SK-N-SH (cell line): ENCODE results near the gene CDCP1. TPM values are rescaled to one million over a fixed set of nuclear protein-coding genes. Genes with fewer than 3 reads are reported as not detected.

Experiments
- CTCF ChIA-PET: fragments of 300-600, 350-600 bp; formaldehyde crosslinking; extraction: SDS; loops from one replicate; lab custom pipeline; 2021; lab: Yijun Ruan, JAX
- POLR2A ChIA-PET: fragments of 350-600 bp; sonication (Branson Sonifier 250); formaldehyde crosslinking; extraction: SDS; loops from one replicate; lab custom pipeline; 2020; ENCODE audit warnings: antibody characterized with exemption, inconsistent platforms; lab: Yijun Ruan, JAX
- DNase-seq: peaks from one replicate; pipeline ENCODE4 v3.0.0; 2012
- H2AFZ ChIP-seq: fragments of 200-600 bp; sonication (generic); 2 replicates; pipeline ENCODE4 v1.8.1; 2016; ENCODE audit warnings: antibody characterized with exemption, mild to moderate bottlenecking, low read depth
- H3F3A ChIP-seq: fragments of 200-600 bp; sonication (generic); replicated peaks from 2 replicates; pipeline ENCODE3; 2016; ENCODE audit warnings: antibody characterized with exemption, mild to moderate bottlenecking; ENCODE audit not compliant: insufficient read depth
- H3K27ac ChIP-seq, 2 experiments: fragments of 200-500 bp in 1 of 2; fragments of 200-600 bp in 1 of 2; sonication (Bioruptor generic) in 1 of 2; sonication (generic), shearing (Covaris generic) in 1 of 2; 2 replicates each; pipeline versions ENCODE4 v1.5.1 to v1.6.1; 2014 to 2016; ENCODE audit warnings: low read depth in 2 of 2, inconsistent platforms in 1 of 2, low read length in 1 of 2, mild to moderate bottlenecking in 1 of 2, mixed read lengths in 1 of 2
- H3K27me3 ChIP-seq: fragments of 200-600 bp; sonication (generic), shearing (Covaris generic); 2 replicates; pipeline ENCODE4 v1.6.1; 2016; ENCODE audit warnings: mixed run types; ENCODE audit not compliant: insufficient read depth
- H3K36me3 ChIP-seq, 2 experiments: fragments of 200-500 bp in 1 of 2; fragments of 200-600 bp in 1 of 2; sonication (Bioruptor generic) in 1 of 2; sonication (generic) in 1 of 2; replicated peaks in 1 of 2; 2 replicates each; pipeline versions ENCODE3 to v1.5.1; 2014 to 2016; ENCODE audit warnings: low read length in 1 of 2, mild to moderate bottlenecking in 1 of 2; ENCODE audit not compliant: insufficient read depth in 2 of 2, control insufficient read depth in 1 of 2
- H3K4me1 ChIP-seq, 2 experiments: fragments of 200-500 bp in 1 of 2; fragments of 200-600 bp in 1 of 2; sonication (Bioruptor generic) in 1 of 2; sonication (generic), shearing (Covaris generic) in 1 of 2; 2 replicates each; pipeline versions ENCODE4 v1.5.1 to v1.6.1; 2014 to 2016; ENCODE audit warnings: low read depth in 1 of 2, low read length in 1 of 2, mixed run types in 1 of 2; ENCODE audit not compliant: insufficient read depth in 2 of 2, control insufficient read depth in 1 of 2
- H3K4me2 ChIP-seq: fragments of 200-600 bp; sonication (generic), shearing (Covaris generic); 2 replicates; pipeline ENCODE4 v1.6.1; 2017; ENCODE audit warnings: mixed run types
- H3K4me3 ChIP-seq, 2 experiments: fragments of 200-500 bp in 1 of 2; fragments of 200-600 bp in 1 of 2; sonication (Bioruptor generic) in 1 of 2; sonication (generic), shearing (Covaris generic) in 1 of 2; 2 replicates each; pipeline versions ENCODE4 v1.5.1 to v1.8.1; 2014 to 2016; ENCODE audit warnings: low read depth in 2 of 2, inconsistent platforms in 1 of 2, low read length in 1 of 2, mild to moderate bottlenecking in 1 of 2, mixed read lengths in 1 of 2, moderate library complexity in 1 of 2
- H3K79me2 ChIP-seq: fragments of 200-600 bp; sonication (generic); 2 replicates; pipeline ENCODE4 v1.8.1; 2017; ENCODE audit warnings: mild to moderate bottlenecking; ENCODE audit not compliant: insufficient read depth
- H3K9ac ChIP-seq: fragments of 200-600 bp; sonication (generic); 2 replicates; pipeline ENCODE4 v1.6.1; 2017; ENCODE audit warnings: mixed run types
- H3K9me2 ChIP-seq: fragments of 200-600 bp; sonication (generic); 2 replicates; pipeline ENCODE4 v1.6.1; 2017; ENCODE audit warnings: mixed run types
- H3K9me3 ChIP-seq: fragments of 200-600 bp; sonication (generic); 2 replicates; pipeline ENCODE4 v1.6.1; 2017; ENCODE audit warnings: mixed run types, mild to moderate bottlenecking, moderate library complexity
- H4K20me1 ChIP-seq: fragments of 200-600 bp; sonication (generic); 2 replicates; pipeline ENCODE4 v1.6.1; 2017; ENCODE audit warnings: mild to moderate bottlenecking, mixed run types; ENCODE audit not compliant: insufficient read depth
- CHD2 ChIP-seq: fragments of 150-350 bp; IDR thresholded peaks from 2 replicates; pipeline ENCODE4 v1.6.1; 2018; ENCODE audit warnings: low read length; ENCODE audit not compliant: partially characterized antibody
- FOXJ3 ChIP-seq: sonication (generic); formaldehyde crosslinking; IDR thresholded peaks from 2 replicates; pipeline ENCODE4 v1.5.1; 2020; ENCODE audit warnings: mild to moderate bottlenecking, missing genetic modification reagents
- FOXM1 ChIP-seq: IDR thresholded peaks from 2 replicates; pipeline ENCODE4 v1.4.0; 2012; ENCODE audit warnings: low read depth, mild to moderate bottlenecking
- IRF3 ChIP-seq: fragments of 150-350 bp; IDR thresholded peaks from 2 replicates; pipeline ENCODE4 v1.6.1; 2016; ENCODE audit warnings: mild to moderate bottlenecking, low read depth, low read length
- MAX ChIP-seq: IDR thresholded peaks from 2 replicates; pipeline ENCODE4 v1.4.0; 2012; ENCODE audit warnings: low read depth
- MEF2A ChIP-seq: IDR thresholded peaks from 2 replicates; pipeline ENCODE4 v1.4.0; 2012; ENCODE audit warnings: low read depth, borderline replicate concordance
- NRF1 ChIP-seq: IDR thresholded peaks from 2 replicates; pipeline ENCODE4 v1.6.1; 2012; ENCODE audit warnings: low read depth, mild to moderate bottlenecking, low read length
- PBX3 ChIP-seq: IDR thresholded peaks from 2 replicates; pipeline ENCODE4; 2012
- RAD21 ChIP-seq: IDR thresholded peaks from 2 replicates; pipeline ENCODE4 v1.6.1; 2012; ENCODE audit warnings: mild to moderate bottlenecking, low read length
- REST ChIP-seq: IDR thresholded peaks from 2 replicates; pipeline ENCODE4 v1.6.1; 2012; ENCODE audit warnings: mild to moderate bottlenecking, low read depth, low read length, moderate library complexity
- SMC3 ChIP-seq: IDR thresholded peaks from 2 replicates; pipeline ENCODE4 v1.6.1; 2012; ENCODE audit warnings: low read depth, low read length, improper control_type of control experiment
- USF1 ChIP-seq: IDR thresholded peaks from 2 replicates; pipeline ENCODE4 v1.4.0; 2012; ENCODE audit warnings: low read depth, borderline replicate concordance
- USF2 ChIP-seq: fragments of 150-350 bp; IDR thresholded peaks from 2 replicates; pipeline ENCODE4 v1.6.1; 2017; ENCODE audit warnings: antibody characterized with exemption, low read length, low read depth, borderline replicate concordance
- ZBTB33 ChIP-seq: IDR thresholded peaks from 2 replicates; pipeline ENCODE4 v1.4.0; 2012; ENCODE audit warnings: low read depth, borderline replicate concordance
- WGBS: methylation state at CpG from one replicate; pipeline ENCODE4 v1.1.6; 2017; ENCODE audit warnings: low lambda C conversion rate; 5-methylcytosine and 5-hydroxymethylcytosine counted together
- polyA plus RNA-seq, 3 experiments: library from polyadenylated mRNA; depleted of rRNA; stranded (reverse); fragments of >200 nt; gene quantifications; 2 replicates each; pipeline ENCODE4 v1.2.3, GENCODE V29; 2012

The CDCP1 gene
- polyA plus RNA-seq, 1 of the 3 experiments (the other 2 are of a cell fraction): 3.6 TPM

- peaks cover 23% of the 10 kb centered on the region for H3F3A ChIP-seq
- H3K9me3 ChIP-seq: no peaks in the 10 kb centered on the region
- no peaks in the 10 kb centered on the region for H3K27me3 ChIP-seq
- ChIA-PET POLR2A (no interaction called here), CTCF (interaction anchor here (1.0 kb wide), 1 partner anchor 48 kb away, joined by 3 read pairs; no protein-coding TSS in a partner anchor)
- no peak overlapping the region for H2AFZ ChIP-seq
- DNase-seq: no peak
- no peak overlapping the region for H3K9ac ChIP-seq
- no peaks in the 10 kb centered on the region for H4K20me1 ChIP-seq
- no peak overlapping the region for H3K4me3 ChIP-seq
- H3K79me2 ChIP-seq: no peaks in the 10 kb centered on the region
- H3K4me2 ChIP-seq: no peak overlapping the region
- 71% methylated on average over 5 of the region's 6 CpGs for WGBS
- H3K4me1 ChIP-seq: peaks cover 19 to 21% of the 10 kb centered on the region in 2 experiments
- H3K36me3 ChIP-seq: no peaks in the 10 kb centered on the region
- H3K27ac ChIP-seq: no peak overlapping the region
- no peak for TF ChIP-seq RAD21
- no peak for TF ChIP-seq REST
- TF ChIP-seq USF2: no peak
- TF ChIP-seq FOXJ3 (CRISPR knock-in tag): no peak
- no peak for TF ChIP-seq ZBTB33
- no peak for TF ChIP-seq SMC3
- TF ChIP-seq MAX: no peak
- no peak for TF ChIP-seq USF1
- no peak for TF ChIP-seq MEF2A
- no peak for TF ChIP-seq IRF3
- no peak for TF ChIP-seq NRF1
- TF ChIP-seq PBX3: no peak
- no peak for TF ChIP-seq CHD2
- no peak for TF ChIP-seq FOXM1
- TF ChIP-seq, all 33 proteins: peak for 0
- no peaks in the 10 kb centered on the region for H3K9me2 ChIP-seq
Measured at GRCh38 chr3:45163481-45163880, 17.3 kb upstream of the CDCP1 start.
